ENCODE data around the gene SLC1A5.
"Not testable (repeated sequence)": the region's sequence is repeated elsewhere in the genome, so short reads cannot be mapped to it uniquely, and the experiment has no call there.

SLC1A5 gene

DNA sequence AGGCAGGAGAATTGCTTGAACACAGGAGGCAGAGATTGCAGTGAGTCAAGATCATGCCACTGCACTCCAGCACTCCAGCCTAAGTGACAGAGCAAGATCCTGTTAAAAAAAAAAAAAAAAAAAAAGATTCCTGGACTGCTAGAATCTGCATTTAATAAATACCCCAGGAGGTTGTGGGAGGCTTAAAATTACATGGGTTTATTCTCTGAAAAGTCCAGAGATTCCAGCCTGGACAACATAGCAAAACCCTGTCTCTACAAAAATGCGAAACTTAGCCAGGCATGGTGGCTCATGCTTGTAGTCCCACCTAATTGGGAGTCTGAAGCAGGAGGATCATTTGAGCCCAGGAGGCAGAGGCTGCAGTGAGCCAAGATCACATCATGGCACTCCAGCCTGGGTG is 9.5 kb upstream of the SLC1A5 start:
- DNase-seq: no peak

- DNase-seq: no peak
These were observed 3.5 kb upstream of the SLC1A5 start for GRCh38 chr19:46791944-46792343.

- DNase-seq: no peak
These were observed 977 bp upstream of the SLC1A5 start for GRCh38 chr19:46789371-46789770.

DNA sequence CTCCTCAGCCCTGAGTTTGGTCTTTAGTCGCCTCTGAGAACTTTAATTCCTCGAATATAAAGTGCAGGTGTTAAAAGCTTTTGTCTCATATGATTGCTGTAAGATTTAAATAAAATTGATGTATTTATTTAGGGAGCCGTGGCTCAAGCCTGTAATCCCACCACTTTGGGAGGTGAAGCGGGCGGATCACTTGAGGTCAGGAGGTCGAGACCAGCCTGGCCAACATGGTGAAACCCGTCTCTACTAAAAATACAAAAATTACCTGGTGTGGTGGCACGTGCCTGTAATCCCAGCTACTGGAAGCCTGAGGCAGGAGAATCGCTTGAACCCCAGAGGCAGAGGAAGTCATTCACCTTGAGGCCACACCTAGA is 559 bp upstream of the SLC1A5 start:
- no peak for DNase-seq

- DNase-seq: peak; percentile 63
These were observed 798 bp downstream of the SLC1A5 start for GRCh38 chr19:46787331-46788261.

DNA sequence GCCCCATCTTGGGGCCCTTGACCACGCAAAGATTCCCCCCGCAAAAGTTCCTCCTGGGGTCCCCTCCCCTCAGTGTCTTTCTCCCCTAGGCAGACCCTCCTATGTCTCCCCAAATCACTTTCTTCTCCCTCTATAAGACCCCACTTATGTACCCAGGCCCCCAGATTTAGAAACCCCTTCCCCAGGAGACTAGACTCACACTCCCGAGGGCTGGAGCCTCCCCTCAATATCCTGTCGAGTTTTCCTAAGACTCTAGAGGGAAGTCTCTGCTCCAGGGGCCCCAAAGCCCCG is 1.4 kb downstream of the SLC1A5 start:
- DNase-seq: no peak

DNA sequence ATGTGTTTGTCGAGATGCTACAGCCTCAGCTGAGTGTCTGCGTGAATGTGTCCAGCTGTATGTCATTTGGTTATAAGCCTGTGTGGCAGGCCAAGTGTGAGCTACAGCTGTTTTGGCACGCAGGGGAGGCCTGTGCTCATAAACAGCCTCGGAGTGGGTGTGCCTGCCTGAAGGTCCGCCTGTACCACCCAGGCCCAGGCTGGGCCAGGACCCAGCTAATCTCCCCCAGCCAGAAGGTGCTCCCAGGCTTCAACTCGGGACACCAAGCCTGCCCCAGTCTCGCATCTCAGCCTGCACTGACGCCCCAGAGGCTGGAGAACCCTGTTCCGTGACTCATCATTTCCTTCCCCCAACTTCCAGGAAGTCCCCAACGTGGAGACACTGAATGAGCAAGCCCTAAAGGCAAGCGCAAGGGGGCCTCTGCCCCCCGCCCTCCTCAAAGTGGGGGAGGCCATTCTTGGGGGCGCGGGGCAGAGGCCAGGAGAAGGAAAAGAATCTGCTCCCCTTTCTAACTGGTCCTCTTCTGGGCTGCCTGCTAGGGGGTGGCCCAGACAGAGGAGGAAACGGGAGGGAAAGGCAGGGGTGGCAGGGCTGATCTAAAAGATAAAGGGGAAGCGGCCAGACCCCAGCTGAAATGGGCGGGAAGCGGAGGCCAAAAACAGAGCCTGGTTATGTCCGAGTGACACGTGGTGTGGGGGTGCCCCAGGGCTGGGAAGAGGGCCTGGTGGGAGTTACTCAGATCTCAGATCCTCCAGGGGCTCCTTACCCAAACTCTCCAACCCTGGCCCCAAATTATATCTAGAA is 2.0 kb downstream of the SLC1A5 start:
- DNase-seq: peak; percentile 85

DNA sequence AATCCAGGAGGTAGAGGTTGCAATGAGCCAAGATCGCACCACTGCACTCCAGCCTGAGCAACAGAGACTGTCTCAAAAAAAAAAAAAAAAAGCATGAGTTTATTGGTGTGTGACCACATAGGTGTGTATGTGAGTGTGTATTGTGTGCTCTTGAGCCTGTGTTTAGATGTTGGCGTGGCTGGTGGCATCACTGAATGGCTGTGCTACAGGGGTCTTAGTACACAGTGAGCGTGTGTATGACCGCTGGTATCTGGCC is 2.5 kb downstream of the SLC1A5 start:
- DNase-seq: no peak

DNA sequence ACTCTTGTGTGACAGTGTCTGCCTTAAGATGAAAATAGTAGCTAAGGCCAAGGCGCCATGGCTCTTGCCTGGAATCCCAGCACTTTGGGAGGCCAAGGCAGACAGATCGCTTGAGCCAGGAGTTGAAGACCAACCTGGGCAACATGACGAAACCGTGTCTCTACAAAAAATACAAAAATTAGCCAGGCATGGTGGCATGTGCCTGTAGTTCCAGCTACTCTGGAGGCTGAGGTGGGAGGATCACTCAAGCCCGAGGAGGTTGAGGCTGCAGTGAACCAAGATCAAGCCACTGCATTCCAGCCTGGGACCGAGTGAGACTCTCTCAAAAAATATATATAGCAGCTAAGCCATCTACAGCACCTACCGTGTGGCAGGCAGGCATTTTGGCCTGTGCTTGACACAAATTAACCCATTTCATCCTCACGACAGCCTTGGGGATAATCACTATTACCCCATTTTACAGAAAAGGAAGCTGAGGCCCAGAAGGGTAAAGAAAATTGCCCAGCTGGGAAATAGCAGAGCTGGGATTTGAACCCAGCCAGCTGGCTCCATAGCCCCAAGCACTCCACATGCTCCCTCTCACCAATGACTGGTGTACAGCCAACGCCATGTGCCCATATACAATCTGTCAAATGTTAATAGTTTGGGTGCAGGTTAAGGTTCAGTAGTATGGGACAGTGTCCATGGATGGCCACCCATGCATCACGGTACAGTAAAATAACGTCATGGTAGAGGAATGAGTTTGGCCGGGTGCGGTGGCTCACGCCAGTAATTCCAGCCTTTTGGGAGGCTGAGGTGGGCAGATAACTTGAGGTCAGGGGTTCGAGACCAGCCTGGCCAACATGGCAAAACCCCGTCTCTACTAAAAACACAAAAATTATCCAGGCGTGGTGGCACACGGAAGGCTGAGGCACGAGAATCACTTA is 3.1 kb downstream of the SLC1A5 start:
- no peak for DNase-seq

GRCh38 chr19:46784262-46785053 is 3.9 kb downstream of the SLC1A5 start:
- peak; percentile 65 for DNase-seq

DNA sequence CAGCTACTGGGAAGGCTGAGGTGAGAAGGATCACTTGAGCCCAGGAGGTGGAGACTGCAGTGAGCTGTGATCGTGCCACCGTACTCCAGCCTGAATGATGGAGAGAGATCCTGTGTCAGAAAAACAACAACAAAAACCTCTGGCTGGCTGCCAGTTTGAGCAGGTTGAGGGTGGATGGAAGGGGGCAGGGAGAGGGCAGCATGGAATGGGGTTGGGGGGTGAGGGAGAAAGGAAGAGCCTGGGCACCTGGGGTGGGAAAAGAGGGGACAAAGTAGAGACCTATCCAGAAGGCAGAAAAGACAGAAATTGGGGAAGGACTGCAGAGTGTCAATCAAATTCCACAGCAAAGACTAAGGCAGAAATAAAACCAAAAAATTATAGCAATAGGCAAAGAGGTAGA is 4.7 kb downstream of the SLC1A5 start:
- no peak for DNase-seq

GRCh38 chr19:46782355-46783019 is 5.9 kb downstream of the SLC1A5 start:
- no peak for DNase-seq

GRCh38 chr19:46777956-46778645 is 10.3 kb downstream of the SLC1A5 start:
- DNase-seq: not testable (repeated sequence)

GRCh38 chr19:46776927-46777911 is 11.2 kb downstream of the SLC1A5 start:
- DNase-seq: no peak

DNA sequence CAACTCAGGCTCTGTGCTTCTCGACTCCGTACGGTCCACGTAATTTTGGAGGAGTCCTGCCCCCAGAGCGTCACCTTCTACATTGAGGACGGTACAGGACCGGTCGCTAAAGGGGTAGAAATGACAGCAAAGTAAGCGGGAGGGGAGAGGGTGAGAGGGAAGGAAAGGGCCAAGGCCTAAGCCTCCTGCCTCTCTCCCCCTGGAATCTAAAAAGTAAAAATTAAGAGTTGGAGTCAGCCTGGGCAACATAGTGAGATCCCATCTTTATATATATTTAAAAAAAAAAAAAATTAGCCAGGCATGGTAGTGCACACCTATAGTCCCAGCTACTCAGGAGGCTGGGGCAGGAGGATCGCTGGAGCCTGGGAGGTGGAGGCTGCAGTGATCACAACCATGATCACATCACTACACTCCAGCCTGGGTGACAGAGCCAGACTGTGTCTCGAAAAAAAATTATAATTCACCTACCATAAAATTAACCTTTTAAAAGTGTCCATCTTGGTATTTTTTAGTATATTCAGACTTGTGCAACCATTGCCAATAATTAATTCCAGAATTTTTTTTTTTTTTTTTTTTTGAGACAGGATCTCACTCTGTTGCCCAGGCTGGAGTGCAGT is 12.6 kb downstream of the SLC1A5 start:
- DNase-seq: no peak

- no peak for DNase-seq
These were observed 15.4 kb downstream of the SLC1A5 start for GRCh38 chr19:46773018-46773399.

- DNase-seq: no peak
These were observed 16.0 kb downstream of the SLC1A5 start for GRCh38 chr19:46772170-46773017.

GRCh38 chr19:46768746-46769145 is 19.6 kb downstream of the SLC1A5 start:
- DNase-seq: not testable (repeated sequence)
